ENCODE results near the gene NUP62CL. TPM values are rescaled to one million over a fixed set of nuclear protein-coding genes. Genes with fewer than 3 reads are reported as not detected.

The NUP62CL gene
- total RNA-seq, 1 donor from 2014 or later = 2.9 TPM

- DNase-seq (ENCODE audit: low spot score) = no peak
Observed at GRCh38 chrX:107153005-107153404, 53.2 kb downstream of the NUP62CL start.

DNA sequence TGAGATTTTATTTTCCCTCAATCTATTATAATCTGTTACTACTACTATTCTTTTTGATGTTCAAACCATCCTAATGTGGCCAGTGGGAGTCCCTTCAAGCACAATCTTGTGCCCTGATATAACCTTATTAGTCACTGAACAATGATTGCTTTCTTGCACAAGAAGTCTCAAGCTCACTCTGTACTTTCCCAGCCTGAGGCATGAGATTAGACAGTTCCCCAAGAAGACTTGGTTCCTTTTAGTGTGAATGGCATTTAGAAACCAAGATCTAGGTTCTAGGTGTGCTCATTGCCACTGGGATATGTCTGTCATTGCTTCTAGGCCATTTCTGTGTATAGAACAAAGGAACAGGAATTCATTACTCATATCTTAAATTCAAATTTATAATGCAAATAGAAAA lies 59.6 kb downstream of the NUP62CL start:
- no peak for DNase-seq (ENCODE audit: low spot score)

GRCh38 chrX:107135965-107136307 lies 70.3 kb downstream of the NUP62CL start:
- DNase-seq (ENCODE audit: low spot score) = no peak

DNA sequence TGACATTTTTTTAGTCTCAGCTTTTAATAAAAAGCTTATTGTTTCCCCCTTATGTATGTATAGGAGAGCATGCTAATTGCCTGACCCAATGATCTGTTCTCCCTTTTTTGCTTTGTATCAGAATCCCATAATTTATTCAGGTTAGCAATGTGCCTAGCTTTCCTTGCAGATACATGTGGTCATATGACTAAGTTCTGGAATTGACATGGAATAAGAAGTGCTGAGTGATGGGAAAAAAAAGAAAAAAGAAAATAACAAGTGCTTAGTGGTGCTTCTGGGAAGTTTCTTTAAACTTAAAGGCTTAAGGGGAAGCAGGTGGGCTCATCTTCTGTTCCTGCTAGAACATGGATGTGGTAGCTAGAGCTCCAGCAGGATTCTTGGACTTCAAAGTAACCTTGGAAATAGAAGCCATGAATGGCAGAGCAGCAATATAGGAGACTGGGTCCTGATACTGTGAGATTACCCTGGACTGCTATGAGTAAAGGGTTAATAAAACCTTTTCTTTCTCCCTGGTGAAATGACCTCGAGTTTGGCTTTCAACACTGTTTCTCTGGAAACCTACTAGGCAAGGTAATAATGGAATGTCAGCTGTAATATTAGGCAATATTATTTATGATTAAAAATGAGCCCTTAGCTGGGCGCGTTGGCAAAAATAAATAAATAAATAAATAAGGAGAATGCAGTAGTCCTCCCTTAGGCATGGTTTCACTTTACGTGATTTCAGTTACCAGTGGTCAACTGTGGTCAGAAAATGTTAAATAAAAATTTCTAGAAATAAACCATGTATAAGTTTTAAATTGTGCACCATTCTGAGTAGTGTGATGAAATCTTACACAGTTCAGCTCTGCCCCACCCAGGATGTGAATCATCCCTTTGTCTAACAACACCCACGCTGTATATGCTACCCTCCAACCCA lies 70.9 kb downstream of the NUP62CL start:
- no peak for DNase-seq (ENCODE audit: low spot score)

GRCh38 chrX:107123750-107124149 lies 82.5 kb downstream of the NUP62CL start:
- no peak for DNase-seq (ENCODE audit: low spot score)

GRCh38 chrX:107119283-107119682 lies 87.0 kb downstream of the NUP62CL start:
- DNase-seq (ENCODE audit: low spot score) = no peak

- DNase-seq (ENCODE audit: low spot score) = peak; percentile 87
Observed at GRCh38 chrX:107118322-107119147, 87.7 kb downstream of the NUP62CL start, which contains the start of gene RBM41. TSS of gene RBM41 (minus strand) at chrX:107118822. CDS start at chrX:107118773, 49 bp downstream.

GRCh38 chrX:107117993-107118321 lies 88.3 kb downstream of the NUP62CL start:
- no peak for DNase-seq (ENCODE audit: low spot score)

GRCh38 chrX:107107459-107107858 lies 98.8 kb downstream of the NUP62CL start:
- DNase-seq (ENCODE audit: low spot score) = no peak

- DNase-seq (ENCODE audit: low spot score) = peak; percentile 0
Observed at GRCh38 chrX:107102980-107103379, 103.3 kb downstream of the NUP62CL start.

DNA sequence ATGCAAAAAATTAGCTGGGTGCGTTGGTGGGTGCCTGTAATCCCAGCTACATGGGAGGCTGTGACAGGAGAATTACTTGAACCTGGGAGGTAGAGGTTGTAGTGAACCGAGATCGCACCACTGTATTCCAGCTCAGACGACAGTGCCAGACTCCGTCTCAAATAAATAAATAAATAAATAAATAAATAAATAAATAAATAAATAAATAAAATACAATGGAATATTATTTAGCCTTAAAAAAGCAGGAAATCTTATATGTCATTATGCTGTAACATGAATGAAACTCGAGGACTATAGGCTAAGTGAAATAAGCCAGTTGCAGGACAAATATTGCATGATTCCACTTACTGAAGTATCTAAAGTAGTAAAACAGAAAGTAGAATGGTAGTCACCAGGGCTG lies 130.1 kb downstream of the NUP62CL start:
- DNase-seq (ENCODE audit: low spot score) = no peak

Other genes starting within 250 kb of the NUP62CL start
- 50.6 TPM for gene MORC4, start 206.2 kb downstream of the NUP62CL start, total RNA-seq (ENCODE audit: insufficient read depth, low replicate concordance)
- gene RBM41, start 87.6 kb downstream of the NUP62CL start, total RNA-seq (ENCODE audit: insufficient read depth, low replicate concordance) = 27.2 TPM
- gene DNAAF6, start 178 bp upstream of the NUP62CL start, total RNA-seq (ENCODE audit: insufficient read depth, low replicate concordance) = 0.48 TPM
- 2.4 TPM for gene FRMPD3, start 243.2 kb upstream of the NUP62CL start, total RNA-seq (ENCODE audit: insufficient read depth, low replicate concordance)